GM18498 (cell line): ENCODE results near the gene FOXE1.

Experiments used
- ATAC-seq: cut with Tn5 transposase; IDR thresholded peaks from one replicate; pipeline ENCODE4 v1.9.1; 2021; ENCODE audit warnings: mild to moderate bottlenecking, moderate library complexity; ENCODE audit not compliant: unreplicated experiment

FOXE1 gene

GRCh38 chr9:97864396-97864795 lies 11.4 kb downstream of the FOXE1 start:
- ATAC-seq, result no peak

- no peak for ATAC-seq
Measured at GRCh38 chr9:97866300-97866699, 13.3 kb downstream of the FOXE1 start.

- ATAC-seq, result no peak
Measured at GRCh38 chr9:97866848-97867247, 13.8 kb downstream of the FOXE1 start.

- ATAC-seq, result no peak
Measured at GRCh38 chr9:97868859-97869258, 15.8 kb downstream of the FOXE1 start.

GRCh38 chr9:97873425-97873824 lies 20.4 kb downstream of the FOXE1 start:
- no peak for ATAC-seq

GRCh38 chr9:97873882-97874281 lies 20.9 kb downstream of the FOXE1 start:
- no peak for ATAC-seq

GRCh38 chr9:97874624-97875023 lies 21.6 kb downstream of the FOXE1 start:
- ATAC-seq, result no peak

GRCh38 chr9:97875111-97875510 lies 22.1 kb downstream of the FOXE1 start:
- ATAC-seq, result no peak

GRCh38 chr9:97876061-97876460 lies 23.0 kb downstream of the FOXE1 start:
- no peak for ATAC-seq

- ATAC-seq, result no peak
Measured at GRCh38 chr9:97880336-97880735, 27.3 kb downstream of the FOXE1 start.

- no peak for ATAC-seq
Measured at GRCh38 chr9:97889941-97890887, 37.2 kb downstream of the FOXE1 start.

- no peak for ATAC-seq
Measured at GRCh38 chr9:97891736-97892135, 38.7 kb downstream of the FOXE1 start.

GRCh38 chr9:97892421-97892820 lies 39.4 kb downstream of the FOXE1 start:
- ATAC-seq, result no peak

- no peak for ATAC-seq
Measured at GRCh38 chr9:97895211-97895610, 42.2 kb downstream of the FOXE1 start.

- no peak for ATAC-seq
Measured at GRCh38 chr9:97895695-97896332, 42.8 kb downstream of the FOXE1 start.

- no peak for ATAC-seq
Measured at GRCh38 chr9:97900103-97900737, 47.2 kb downstream of the FOXE1 start.

GRCh38 chr9:97900738-97901565 lies 47.9 kb downstream of the FOXE1 start:
- no peak for ATAC-seq

GRCh38 chr9:97903177-97903576 lies 50.2 kb downstream of the FOXE1 start:
- no peak for ATAC-seq

- no peak for ATAC-seq
Measured at GRCh38 chr9:97904725-97905124, 51.7 kb downstream of the FOXE1 start.

- no peak for ATAC-seq
Measured at GRCh38 chr9:97905228-97905627, 52.2 kb downstream of the FOXE1 start.
